Memory B cell (primary cell): Measurements from ENCODE around the gene FZD1.

Experiments
- ATAC-seq: fragments of 150-1000 bp; cut with Tn5 transposase; 2 replicates; pipeline ENCODE4 v1.10.0; 2021; ENCODE audit warnings: low read depth, mild to moderate bottlenecking, moderate library complexity
- DNase-seq, 2 donors: peaks; one replicate each; pipeline ENCODE4 v3.0.0; 2022; ENCODE audit warnings: low spot score in 2 of 2
- H3K27ac Mint-ChIP-seq: one replicate; pipeline ENCODE4 v1.8.0; 2022; ENCODE audit warnings: mild to moderate bottlenecking, moderate library complexity, mixed read lengths
- H3K27me3 Mint-ChIP-seq: one replicate; pipeline ENCODE4 v1.8.0; 2022; ENCODE audit warnings: mixed read lengths
- H3K36me3 Mint-ChIP-seq: one replicate; pipeline ENCODE4 v1.8.0; 2022; ENCODE audit warnings: mild to moderate bottlenecking, mixed read lengths
- H3K4me1 Mint-ChIP-seq: one replicate; pipeline ENCODE4 v1.8.0; 2022; ENCODE audit warnings: mixed read lengths
- H3K4me3 Mint-ChIP-seq: one replicate; pipeline ENCODE4 v1.8.0; 2022; ENCODE audit warnings: mild to moderate bottlenecking, moderate library complexity, mixed read lengths
- H3K9me3 Mint-ChIP-seq: one replicate; pipeline ENCODE4 v1.8.0; 2022; ENCODE audit warnings: mixed read lengths

FZD1 gene

GRCh38 chr7:91264046-91264923 lies at the start of gene FZD1:
Gene FZD1 (plus strand): TSS chr7:91264433. CDS start chr7:91264881, 448 bp downstream.
- peak; percentile 42 to 54 for DNase-seq
- H3K36me3 Mint-ChIP-seq, result peaks cover 2% of the 10 kb centered on the region
- H3K9me3 Mint-ChIP-seq, result no peaks in the 10 kb centered on the region
- H3K27ac Mint-ChIP-seq, result no peak within 1 kb of the TSS
- peak within 1 kb of the TSS; percentile 97 for H3K4me3 Mint-ChIP-seq
- H3K4me1 Mint-ChIP-seq, result peaks cover 18% of the 10 kb centered on the region
- H3K27me3 Mint-ChIP-seq, result peaks cover 8% of the 10 kb centered on the region
- ATAC-seq, result peak; percentile 71

DNA sequence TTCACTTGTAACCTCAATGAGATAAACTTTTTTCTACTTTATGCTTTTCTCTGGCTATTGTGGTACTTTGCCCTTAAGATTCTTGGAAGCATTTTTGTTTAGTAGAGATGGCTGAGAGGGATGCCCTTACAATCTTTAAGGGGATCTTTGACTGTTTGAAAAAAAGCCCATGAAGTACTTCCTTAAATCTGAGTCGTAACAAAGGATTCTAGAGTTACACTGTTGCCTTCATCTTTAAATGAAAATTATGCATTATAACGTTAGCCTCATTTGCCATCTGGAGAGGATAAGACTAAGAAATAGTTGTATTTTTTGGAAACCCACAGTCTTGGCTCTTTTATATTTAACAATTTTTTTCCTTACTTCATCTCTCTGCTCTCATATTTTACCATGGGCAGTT lies 37.8 kb upstream of the FZD1 start:
- H3K9me3 Mint-ChIP-seq, result no peaks in the 10 kb centered on the region
- H3K36me3 Mint-ChIP-seq, result no peaks in the 10 kb centered on the region
- no peak overlapping the region for H3K27ac Mint-ChIP-seq
- no peaks in the 10 kb centered on the region for H3K27me3 Mint-ChIP-seq
- no peaks in the 10 kb centered on the region for H3K4me1 Mint-ChIP-seq
- ATAC-seq (no peak), DNase-seq (no peak)
- H3K4me3 Mint-ChIP-seq, result no peak overlapping the region

- ATAC-seq (no peak), DNase-seq (no peak)
- H3K9me3 Mint-ChIP-seq, result no peaks in the 10 kb centered on the region
- H3K4me3 Mint-ChIP-seq, result no peak overlapping the region
- no peaks in the 10 kb centered on the region for H3K36me3 Mint-ChIP-seq
- H3K27ac Mint-ChIP-seq, result no peak overlapping the region
- H3K4me1 Mint-ChIP-seq, result no peaks in the 10 kb centered on the region
- peaks cover 3% of the 10 kb centered on the region for H3K27me3 Mint-ChIP-seq
These were observed 35.9 kb upstream of the FZD1 start for GRCh38 chr7:91228327-91228726.

DNA sequence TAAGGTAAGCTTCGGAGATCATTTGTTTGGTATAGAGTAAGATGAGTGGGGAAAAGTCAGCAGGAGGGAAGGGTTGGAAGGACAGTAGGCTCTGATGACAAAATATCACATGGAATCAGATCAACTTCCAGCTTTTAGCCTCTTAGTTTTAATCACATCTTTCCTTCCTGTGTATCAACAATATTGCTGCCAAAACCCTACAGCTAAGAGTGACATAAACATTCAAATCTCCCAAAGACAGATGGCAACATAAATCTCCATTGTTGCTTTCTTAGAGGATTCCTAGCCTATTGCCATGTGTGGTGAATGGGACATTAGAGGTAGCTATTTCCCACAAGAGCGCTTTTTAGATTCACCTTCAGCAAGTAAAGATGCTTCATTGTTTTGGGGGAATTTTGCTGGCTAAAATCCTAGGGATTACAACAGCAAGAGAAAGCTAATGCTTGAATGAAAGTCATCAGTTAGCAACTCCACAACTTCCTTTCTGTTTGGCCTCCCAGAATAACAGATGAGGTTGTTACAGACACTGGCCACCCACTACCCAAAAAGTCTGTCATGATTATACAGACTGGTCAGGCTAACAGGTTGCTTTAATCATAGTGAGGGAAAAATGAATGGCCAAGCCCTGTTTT lies 35.2 kb upstream of the FZD1 start:
- H3K27ac Mint-ChIP-seq, result no peak overlapping the region
- peaks cover 6% of the 10 kb centered on the region for H3K27me3 Mint-ChIP-seq
- no peaks in the 10 kb centered on the region for H3K36me3 Mint-ChIP-seq
- H3K4me1 Mint-ChIP-seq, result no peaks in the 10 kb centered on the region
- no peak for DNase-seq
- no peaks in the 10 kb centered on the region for H3K9me3 Mint-ChIP-seq
- H3K4me3 Mint-ChIP-seq, result no peak overlapping the region
- ATAC-seq, result no peak

DNA sequence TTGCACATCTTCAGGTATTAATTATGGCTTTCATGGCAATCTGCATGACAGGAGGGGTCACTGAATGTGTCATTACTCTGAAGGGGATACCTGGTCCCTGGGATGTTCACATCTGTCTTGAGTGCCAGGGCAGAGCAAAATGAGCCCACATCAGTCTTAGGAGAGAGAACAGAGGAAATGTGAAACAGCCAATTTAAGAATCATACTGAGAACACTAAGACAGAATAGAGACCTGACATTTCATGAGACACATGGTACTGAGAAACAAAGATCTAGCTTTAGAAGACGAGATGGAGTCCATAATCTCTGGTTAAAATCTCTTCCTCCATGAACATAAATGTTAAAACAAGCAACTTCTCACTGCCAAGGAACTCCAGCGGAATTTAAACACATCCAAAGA lies 34.1 kb upstream of the FZD1 start:
- DNase-seq, result no peak
- H3K4me3 Mint-ChIP-seq, result no peak overlapping the region
- no peaks in the 10 kb centered on the region for H3K36me3 Mint-ChIP-seq
- no peaks in the 10 kb centered on the region for H3K4me1 Mint-ChIP-seq
- no peaks in the 10 kb centered on the region for H3K9me3 Mint-ChIP-seq
- H3K27me3 Mint-ChIP-seq, result peaks cover 6% of the 10 kb centered on the region
- no peak overlapping the region for H3K27ac Mint-ChIP-seq
- ATAC-seq, result no peak

DNA sequence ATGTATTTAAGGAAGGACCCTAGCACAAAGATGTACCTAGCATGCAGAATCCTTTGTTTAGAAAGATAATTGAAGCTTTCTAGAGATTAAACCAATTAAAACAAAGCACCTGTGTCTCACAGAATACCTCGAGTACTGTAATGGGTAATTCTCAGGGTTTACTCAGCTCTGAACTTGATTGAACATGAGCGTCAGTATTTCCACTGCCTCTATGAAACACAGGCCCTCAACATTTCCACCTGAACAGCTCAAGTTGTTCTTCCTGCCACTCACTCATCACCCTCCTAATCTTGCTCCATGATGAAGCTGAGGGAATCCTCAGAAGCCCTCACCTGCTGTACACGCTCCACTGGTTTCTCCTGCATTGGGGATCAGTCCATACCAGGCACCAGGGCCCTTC lies 33.7 kb upstream of the FZD1 start:
- Mint-ChIP-seq H3K36me3 (no peaks in the 10 kb centered on the region), H3K27me3 (peaks cover 6% of the 10 kb centered on the region), H3K27ac (no peak overlapping the region), H3K4me3 (no peak overlapping the region), H3K9me3 (no peaks in the 10 kb centered on the region), H3K4me1 (no peaks in the 10 kb centered on the region)
- ATAC-seq (no peak), DNase-seq (no peak)

GRCh38 chr7:91233212-91233611 lies 31.0 kb upstream of the FZD1 start:
- no peaks in the 10 kb centered on the region for H3K4me1 Mint-ChIP-seq
- H3K27me3 Mint-ChIP-seq, result peaks cover 6% of the 10 kb centered on the region
- no peak overlapping the region for H3K27ac Mint-ChIP-seq
- no peaks in the 10 kb centered on the region for H3K36me3 Mint-ChIP-seq
- DNase-seq (no peak), ATAC-seq (no peak)
- no peaks in the 10 kb centered on the region for H3K9me3 Mint-ChIP-seq
- no peak overlapping the region for H3K4me3 Mint-ChIP-seq

DNA sequence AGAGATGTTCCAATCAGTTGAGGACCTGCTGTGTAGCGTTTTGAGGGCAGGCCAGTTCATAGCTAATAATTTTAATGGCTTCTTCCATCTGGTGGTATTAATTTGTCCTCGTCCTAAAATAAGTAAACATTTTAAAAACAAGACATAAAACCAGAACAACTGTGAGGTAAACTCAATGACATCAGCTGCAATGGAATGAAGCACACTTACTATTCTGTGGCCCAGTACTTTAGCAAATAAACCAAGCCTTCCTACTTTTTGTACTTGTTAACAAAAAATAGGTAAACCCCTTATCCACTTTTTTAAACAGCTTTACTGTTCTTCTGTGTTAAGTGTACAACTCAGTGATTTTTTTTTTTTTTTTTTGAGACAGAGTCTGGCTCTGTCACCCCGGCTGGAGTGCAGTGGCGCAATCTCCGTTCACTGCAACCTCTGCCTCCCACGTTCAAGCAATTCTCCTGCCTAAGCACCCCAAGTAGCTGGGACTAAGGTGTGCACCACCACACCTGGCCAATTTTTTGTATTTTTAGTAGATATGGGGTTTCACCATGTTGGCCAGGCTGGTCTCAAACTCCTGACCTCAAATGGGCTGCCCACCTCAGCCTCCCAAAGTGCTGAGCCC lies 28.9 kb upstream of the FZD1 start:
- peaks cover 11% of the 10 kb centered on the region for H3K27me3 Mint-ChIP-seq
- no peaks in the 10 kb centered on the region for H3K4me1 Mint-ChIP-seq
- DNase-seq, result no peak
- no peak for ATAC-seq
- no peaks in the 10 kb centered on the region for H3K9me3 Mint-ChIP-seq
- no peaks in the 10 kb centered on the region for H3K36me3 Mint-ChIP-seq
- no peak overlapping the region for H3K4me3 Mint-ChIP-seq
- no peak overlapping the region for H3K27ac Mint-ChIP-seq

DNA sequence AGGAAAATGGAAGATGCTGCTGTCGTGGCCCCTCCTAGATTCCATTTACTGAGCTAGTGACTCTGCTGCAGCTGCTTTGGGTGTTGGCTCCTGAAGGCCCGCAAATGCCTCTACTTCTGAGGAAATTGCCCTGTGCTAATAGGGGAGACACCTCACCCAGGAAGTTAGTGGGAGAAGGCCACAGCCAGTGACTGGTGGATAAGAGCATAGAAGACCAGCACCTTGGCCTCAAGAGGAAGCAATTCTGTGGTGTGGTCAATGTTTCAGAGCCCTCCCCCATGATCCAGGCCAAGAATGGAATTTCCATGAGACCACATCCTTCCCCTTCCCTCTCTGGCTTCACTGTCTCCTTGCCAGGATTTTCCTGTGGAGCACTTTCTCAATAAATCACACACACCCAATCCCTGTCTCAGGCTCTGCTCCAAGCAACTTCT lies 25.0 kb upstream of the FZD1 start:
- ATAC-seq, result no peak
- H3K4me3 Mint-ChIP-seq, result no peak overlapping the region
- no peak for DNase-seq
- no peak overlapping the region for H3K27ac Mint-ChIP-seq
- no peaks in the 10 kb centered on the region for H3K4me1 Mint-ChIP-seq
- no peaks in the 10 kb centered on the region for H3K9me3 Mint-ChIP-seq
- no peaks in the 10 kb centered on the region for H3K36me3 Mint-ChIP-seq
- peaks cover 6% of the 10 kb centered on the region for H3K27me3 Mint-ChIP-seq

- H3K4me3 Mint-ChIP-seq, result no peak overlapping the region
- DNase-seq (no peak), ATAC-seq (no peak)
- no peaks in the 10 kb centered on the region for H3K9me3 Mint-ChIP-seq
- H3K27me3 Mint-ChIP-seq, result peaks cover 6% of the 10 kb centered on the region
- H3K4me1 Mint-ChIP-seq, result no peaks in the 10 kb centered on the region
- H3K27ac Mint-ChIP-seq, result no peak overlapping the region
- no peaks in the 10 kb centered on the region for H3K36me3 Mint-ChIP-seq
These were observed 24.5 kb upstream of the FZD1 start for GRCh38 chr7:91239772-91240171.

DNA sequence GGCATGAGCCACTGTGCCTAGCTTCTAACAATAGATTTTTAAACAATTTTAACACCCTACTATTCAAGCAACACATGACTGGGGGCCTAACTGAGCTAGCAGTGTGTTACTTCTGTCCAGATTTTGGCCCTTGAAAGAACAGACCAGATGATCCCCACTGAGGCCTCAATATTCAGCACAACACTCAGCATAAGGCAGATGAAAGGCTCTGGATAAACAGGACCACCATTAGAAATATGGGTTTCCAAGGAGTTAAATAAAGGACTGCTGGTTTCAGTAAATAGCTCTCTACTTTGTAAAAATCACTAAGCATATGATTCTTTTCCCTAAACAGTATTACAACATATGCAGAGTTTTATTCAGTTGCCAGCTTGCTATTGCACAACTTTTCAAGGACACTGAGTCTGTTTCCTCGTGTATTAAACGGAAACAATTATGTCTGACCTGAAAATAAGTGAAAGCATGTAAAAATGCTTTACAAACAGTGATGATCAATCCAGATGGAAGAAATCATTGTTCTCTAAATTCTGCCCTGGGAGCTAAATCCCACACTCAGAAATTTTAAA lies 23.8 kb upstream of the FZD1 start:
- Mint-ChIP-seq H3K4me3 (no peak overlapping the region), H3K9me3 (no peaks in the 10 kb centered on the region), H3K36me3 (no peaks in the 10 kb centered on the region), H3K27me3 (peaks cover 6% of the 10 kb centered on the region), H3K27ac (no peak overlapping the region), H3K4me1 (no peaks in the 10 kb centered on the region)
- DNase-seq (no peak), ATAC-seq (no peak)

GRCh38 chr7:91242097-91242844 lies 22.0 kb upstream of the FZD1 start:
- ATAC-seq (no peak), DNase-seq (no peak)
- no peak overlapping the region for H3K27ac Mint-ChIP-seq
- no peaks in the 10 kb centered on the region for H3K36me3 Mint-ChIP-seq
- no peaks in the 10 kb centered on the region for H3K9me3 Mint-ChIP-seq
- no peak overlapping the region for H3K4me3 Mint-ChIP-seq
- H3K27me3 Mint-ChIP-seq, result peaks cover 6% of the 10 kb centered on the region
- H3K4me1 Mint-ChIP-seq, result no peaks in the 10 kb centered on the region

DNA sequence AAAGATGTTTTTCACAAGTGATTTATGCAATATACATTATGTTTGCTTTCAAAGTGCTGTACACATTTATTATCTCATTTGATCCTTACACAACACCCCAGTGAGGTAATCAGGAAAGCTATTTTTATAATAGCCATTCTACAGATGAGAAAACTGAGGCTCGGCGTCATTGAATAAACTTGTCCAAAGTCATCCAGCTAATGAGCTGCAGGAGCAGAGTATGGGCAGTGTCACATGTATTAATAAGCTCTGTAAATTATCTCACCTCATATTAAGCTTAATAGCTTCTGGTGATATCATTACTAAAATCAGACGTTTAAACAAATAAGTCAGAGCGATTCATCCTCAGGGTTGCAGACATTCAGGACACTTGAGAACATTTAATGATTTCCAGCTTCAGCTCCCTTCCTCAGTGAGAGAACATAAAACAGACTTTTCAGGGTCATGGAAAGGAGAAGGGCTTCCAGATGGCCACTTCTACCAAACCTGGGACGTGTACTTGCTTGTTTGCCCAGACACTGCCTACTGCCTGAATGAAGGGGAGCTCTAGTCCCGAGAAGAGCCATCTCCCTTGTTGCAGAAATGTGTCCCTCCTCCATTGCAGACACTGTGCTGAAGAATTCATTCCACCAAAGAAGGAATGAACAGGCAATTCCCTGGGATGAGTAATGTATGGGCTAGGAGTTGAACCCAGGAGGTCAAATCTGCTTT lies 20.5 kb upstream of the FZD1 start:
- no peaks in the 10 kb centered on the region for H3K4me1 Mint-ChIP-seq
- peaks cover 6% of the 10 kb centered on the region for H3K27me3 Mint-ChIP-seq
- ATAC-seq (no peak), DNase-seq (no peak)
- no peaks in the 10 kb centered on the region for H3K9me3 Mint-ChIP-seq
- H3K4me3 Mint-ChIP-seq, result no peak overlapping the region
- no peaks in the 10 kb centered on the region for H3K36me3 Mint-ChIP-seq
- no peak overlapping the region for H3K27ac Mint-ChIP-seq
